SK-N-SH (cell line): ENCODE results near the gene ULBP1. TPM values are rescaled to one million over a fixed set of nuclear protein-coding genes. Genes with fewer than 3 reads are reported as not detected.
"Not testable (repeated sequence)": the region's sequence is repeated elsewhere in the genome, so short reads cannot be mapped to it uniquely, and the experiment has no call there.

Experiments
- CTCF ChIA-PET: fragments of 300-600, 350-600 bp; formaldehyde crosslinking; extraction: SDS; loops from one replicate; lab custom pipeline; 2021; lab: Yijun Ruan, JAX
- POLR2A ChIA-PET: fragments of 350-600 bp; sonication (Branson Sonifier 250); formaldehyde crosslinking; extraction: SDS; loops from one replicate; lab custom pipeline; 2020; ENCODE audit warnings: antibody characterized with exemption, inconsistent platforms; lab: Yijun Ruan, JAX
- DNase-seq: peaks from one replicate; pipeline ENCODE4 v3.0.0; 2012
- H2AFZ ChIP-seq: fragments of 200-600 bp; sonication (generic); 2 replicates; pipeline ENCODE4 v1.8.1; 2016; ENCODE audit warnings: antibody characterized with exemption, mild to moderate bottlenecking, low read depth
- H3F3A ChIP-seq: fragments of 200-600 bp; sonication (generic); replicated peaks from 2 replicates; pipeline ENCODE3; 2016; ENCODE audit warnings: antibody characterized with exemption, mild to moderate bottlenecking; ENCODE audit not compliant: insufficient read depth
- H3K27ac ChIP-seq, 2 experiments: fragments of 200-500 bp in 1 of 2; fragments of 200-600 bp in 1 of 2; sonication (Bioruptor generic) in 1 of 2; sonication (generic), shearing (Covaris generic) in 1 of 2; 2 replicates each; pipeline versions ENCODE4 v1.5.1 to v1.6.1; 2014 to 2016; ENCODE audit warnings: low read depth in 2 of 2, inconsistent platforms in 1 of 2, low read length in 1 of 2, mild to moderate bottlenecking in 1 of 2, mixed read lengths in 1 of 2
- H3K27me3 ChIP-seq: fragments of 200-600 bp; sonication (generic), shearing (Covaris generic); 2 replicates; pipeline ENCODE4 v1.6.1; 2016; ENCODE audit warnings: mixed run types; ENCODE audit not compliant: insufficient read depth
- H3K36me3 ChIP-seq, 2 experiments: fragments of 200-500 bp in 1 of 2; fragments of 200-600 bp in 1 of 2; sonication (Bioruptor generic) in 1 of 2; sonication (generic) in 1 of 2; replicated peaks in 1 of 2; 2 replicates each; pipeline versions ENCODE3 to v1.5.1; 2014 to 2016; ENCODE audit warnings: low read length in 1 of 2, mild to moderate bottlenecking in 1 of 2; ENCODE audit not compliant: insufficient read depth in 2 of 2, control insufficient read depth in 1 of 2
- H3K4me1 ChIP-seq, 2 experiments: fragments of 200-500 bp in 1 of 2; fragments of 200-600 bp in 1 of 2; sonication (Bioruptor generic) in 1 of 2; sonication (generic), shearing (Covaris generic) in 1 of 2; 2 replicates each; pipeline versions ENCODE4 v1.5.1 to v1.6.1; 2014 to 2016; ENCODE audit warnings: low read depth in 1 of 2, low read length in 1 of 2, mixed run types in 1 of 2; ENCODE audit not compliant: insufficient read depth in 2 of 2, control insufficient read depth in 1 of 2
- H3K4me2 ChIP-seq: fragments of 200-600 bp; sonication (generic), shearing (Covaris generic); 2 replicates; pipeline ENCODE4 v1.6.1; 2017; ENCODE audit warnings: mixed run types
- H3K4me3 ChIP-seq, 2 experiments: fragments of 200-500 bp in 1 of 2; fragments of 200-600 bp in 1 of 2; sonication (Bioruptor generic) in 1 of 2; sonication (generic), shearing (Covaris generic) in 1 of 2; 2 replicates each; pipeline versions ENCODE4 v1.5.1 to v1.8.1; 2014 to 2016; ENCODE audit warnings: low read depth in 2 of 2, inconsistent platforms in 1 of 2, low read length in 1 of 2, mild to moderate bottlenecking in 1 of 2, mixed read lengths in 1 of 2, moderate library complexity in 1 of 2
- H3K79me2 ChIP-seq: fragments of 200-600 bp; sonication (generic); 2 replicates; pipeline ENCODE4 v1.8.1; 2017; ENCODE audit warnings: mild to moderate bottlenecking; ENCODE audit not compliant: insufficient read depth
- H3K9ac ChIP-seq: fragments of 200-600 bp; sonication (generic); 2 replicates; pipeline ENCODE4 v1.6.1; 2017; ENCODE audit warnings: mixed run types
- H3K9me2 ChIP-seq: fragments of 200-600 bp; sonication (generic); 2 replicates; pipeline ENCODE4 v1.6.1; 2017; ENCODE audit warnings: mixed run types
- H3K9me3 ChIP-seq: fragments of 200-600 bp; sonication (generic); 2 replicates; pipeline ENCODE4 v1.6.1; 2017; ENCODE audit warnings: mixed run types, mild to moderate bottlenecking, moderate library complexity
- H4K20me1 ChIP-seq: fragments of 200-600 bp; sonication (generic); 2 replicates; pipeline ENCODE4 v1.6.1; 2017; ENCODE audit warnings: mild to moderate bottlenecking, mixed run types; ENCODE audit not compliant: insufficient read depth
- CTCF ChIP-seq: fragments of 200-600 bp; sonication (generic); IDR thresholded peaks from 2 replicates; pipeline ENCODE4 v1.6.1; 2017; ENCODE audit warnings: antibody characterized with exemption, mild to moderate bottlenecking, moderate library complexity
- ELF1 ChIP-seq: IDR thresholded peaks from 2 replicates; pipeline ENCODE4 v1.4.0; 2012
- FOSL2 ChIP-seq: IDR thresholded peaks from 2 replicates; pipeline ENCODE4 v1.4.0; 2012; ENCODE audit warnings: low read depth, mild to moderate bottlenecking, moderate library complexity, borderline replicate concordance
- FOXJ3 ChIP-seq: sonication (generic); formaldehyde crosslinking; IDR thresholded peaks from 2 replicates; pipeline ENCODE4 v1.5.1; 2020; ENCODE audit warnings: mild to moderate bottlenecking, missing genetic modification reagents
- NRF1 ChIP-seq: IDR thresholded peaks from 2 replicates; pipeline ENCODE4 v1.6.1; 2012; ENCODE audit warnings: low read depth, mild to moderate bottlenecking, low read length
- PBX3 ChIP-seq: IDR thresholded peaks from 2 replicates; pipeline ENCODE4; 2012
- TCF12 ChIP-seq: IDR thresholded peaks from 2 replicates; pipeline ENCODE4 v1.4.0; 2012
- whole genome bisulfite sequencing: methylation state at CpG from one replicate; pipeline ENCODE4 v1.1.6; 2017; ENCODE audit warnings: low lambda C conversion rate; 5-methylcytosine and 5-hydroxymethylcytosine counted together
- polyA plus RNA-seq, 3 experiments: library from polyadenylated mRNA; depleted of rRNA; stranded (reverse); fragments of >200 nt; gene quantifications; 2 replicates each; pipeline ENCODE4 v1.2.3, GENCODE V29; 2012
- TF ChIP-seq, protein P1 (sequence below): fragments of 150-350 bp; IDR thresholded peaks from 2 replicates; pipeline ENCODE4 v1.6.1; 2017; ENCODE audit warnings: antibody characterized with exemption, low read length, low read depth, borderline replicate concordance
- TF ChIP-seq, protein P2 (sequence below): IDR thresholded peaks from 2 replicates; pipeline ENCODE4 v1.4.0; 2012; ENCODE audit warnings: low read depth, borderline replicate concordance

ULBP1 gene
- polyA plus RNA-seq, 1 of the 3 experiments (the other 2 are of a cell fraction): 0.02 TPM

DNA sequence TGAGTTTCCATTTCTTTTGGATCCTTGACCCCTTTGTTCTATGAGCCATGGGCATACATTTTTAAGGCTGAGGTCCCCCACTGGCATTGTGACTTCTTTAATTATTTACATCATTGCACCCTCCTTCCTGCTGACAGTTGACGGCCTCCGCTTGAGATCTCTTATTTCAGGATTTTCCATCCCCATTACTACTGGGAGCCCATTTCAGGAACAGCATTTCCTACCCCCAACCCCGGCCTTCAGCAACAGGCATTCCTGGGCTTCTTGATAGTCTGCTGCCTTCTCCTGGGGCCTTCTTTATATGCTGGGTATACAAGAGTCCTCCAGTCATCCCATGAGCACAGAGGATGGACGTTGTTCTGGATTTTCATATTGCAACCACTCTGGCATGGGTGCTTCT, 3.8 kb downstream of the ULBP1 start (continued):
- TF ChIP-seq, protein P1, sequence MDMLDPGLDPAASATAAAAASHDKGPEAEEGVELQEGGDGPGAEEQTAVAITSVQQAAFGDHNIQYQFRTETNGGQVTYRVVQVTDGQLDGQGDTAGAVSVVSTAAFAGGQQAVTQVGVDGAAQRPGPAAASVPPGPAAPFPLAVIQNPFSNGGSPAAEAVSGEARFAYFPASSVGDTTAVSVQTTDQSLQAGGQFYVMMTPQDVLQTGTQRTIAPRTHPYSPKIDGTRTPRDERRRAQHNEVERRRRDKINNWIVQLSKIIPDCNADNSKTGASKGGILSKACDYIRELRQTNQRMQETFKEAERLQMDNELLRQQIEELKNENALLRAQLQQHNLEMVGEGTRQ: no peak
- no peak for TF ChIP-seq NRF1
- no peak for TF ChIP-seq PBX3
- TF ChIP-seq, protein P2, sequence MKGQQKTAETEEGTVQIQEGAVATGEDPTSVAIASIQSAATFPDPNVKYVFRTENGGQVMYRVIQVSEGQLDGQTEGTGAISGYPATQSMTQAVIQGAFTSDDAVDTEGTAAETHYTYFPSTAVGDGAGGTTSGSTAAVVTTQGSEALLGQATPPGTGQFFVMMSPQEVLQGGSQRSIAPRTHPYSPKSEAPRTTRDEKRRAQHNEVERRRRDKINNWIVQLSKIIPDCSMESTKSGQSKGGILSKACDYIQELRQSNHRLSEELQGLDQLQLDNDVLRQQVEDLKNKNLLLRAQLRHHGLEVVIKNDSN: no peak
- TF ChIP-seq TCF12: no peak
- no peak for TF ChIP-seq CTCF
- TF ChIP-seq FOXJ3 (CRISPR knock-in tag): no peak
- no peak for TF ChIP-seq ELF1
- no peak for TF ChIP-seq FOSL2

- H3K4me3 ChIP-seq, H3K9me2 ChIP-seq, H3K79me2 ChIP-seq, POLR2A ChIA-PET, H3K9me3 ChIP-seq, H3K9ac ChIP-seq, H3K4me2 ChIP-seq, H3F3A ChIP-seq, H3K36me3 ChIP-seq, H2AFZ ChIP-seq, CTCF ChIA-PET, DNase-seq, H3K27ac ChIP-seq, H4K20me1 ChIP-seq: not testable (repeated sequence)
- peaks cover 0 to 16% of the 10 kb centered on the region in 2 experiments; a peak in 1 of 4 replicates for H3K4me1 ChIP-seq
- WGBS: 11% methylated on average over 1 of the region's 2 CpGs
- peaks cover 37% of the 10 kb centered on the region for H3K27me3 ChIP-seq
Measured at GRCh38 chr6:149967999-149968398, 4.3 kb downstream of the ULBP1 start.

DNA sequence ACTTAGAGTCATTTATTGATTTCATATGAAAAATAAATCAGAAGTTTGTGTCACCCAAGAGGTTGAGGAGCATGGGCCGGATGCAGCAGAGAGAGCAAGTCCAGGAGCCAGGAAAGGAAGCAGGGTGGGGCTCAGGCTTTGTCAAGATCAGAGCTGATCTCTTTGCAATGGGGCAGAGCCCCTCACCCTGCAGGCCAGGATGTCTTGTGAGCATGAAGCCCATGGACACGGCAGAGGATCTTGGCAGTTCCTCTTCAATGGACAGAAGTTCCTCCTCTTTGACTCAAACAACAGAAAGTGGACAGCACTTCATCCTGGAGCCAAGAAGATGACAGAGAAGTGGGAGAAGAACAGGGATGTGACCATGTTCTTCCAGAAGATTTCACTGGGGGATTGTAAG, 5.2 kb downstream of the ULBP1 start:
- peaks cover 35% of the 10 kb centered on the region for H3K27me3 ChIP-seq
- not testable (repeated sequence) for H3F3A ChIP-seq
- WGBS: 25% methylated on average over 2 of the region's 2 CpGs

More for the DNA sequence above, 5.2 kb downstream of the ULBP1 start:
- DNase-seq, H3K9me2 ChIP-seq, CTCF ChIA-PET, H3K4me3 ChIP-seq, H3K9me3 ChIP-seq, H3K9ac ChIP-seq, H2AFZ ChIP-seq, POLR2A ChIA-PET, H3K4me2 ChIP-seq, H4K20me1 ChIP-seq, H3K79me2 ChIP-seq, H3K27ac ChIP-seq, H3K36me3 ChIP-seq: not testable (repeated sequence)
- H3K4me1 ChIP-seq: peaks cover 0 to 13% of the 10 kb centered on the region in 2 experiments; a peak in 1 of 4 replicates
